Measurements from ENCODE around the gene SLC1A3.

The SLC1A3 gene

DNA sequence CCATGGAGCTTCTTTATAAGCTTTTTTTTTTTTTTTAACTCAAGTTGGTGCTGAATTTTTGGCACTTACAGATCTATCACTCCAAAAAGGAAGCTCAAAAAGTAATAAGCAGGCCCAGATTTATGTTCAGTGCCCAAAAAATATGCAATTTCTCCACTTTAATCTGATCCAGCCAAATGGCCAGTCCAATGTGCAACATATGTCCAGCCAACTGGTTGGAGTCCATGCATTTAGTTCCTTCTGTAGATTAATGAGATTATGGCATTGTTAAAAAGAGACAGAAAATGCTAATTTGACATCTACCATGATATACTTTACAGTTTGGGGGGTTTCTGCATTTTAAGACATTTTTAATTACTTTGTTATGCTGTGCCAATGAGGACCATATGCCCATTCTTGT, 129.5 kb downstream of the SLC1A3 start:
- Histone ChIP-seq H3K79me2 (ENCODE audit: insufficient read depth, low read length) (no peaks in the 10 kb centered on the region), H3K9me2 (replicated peaks; ENCODE audit: low read depth, low read length) (no peaks in the 10 kb centered on the region), H3K4me2 (ENCODE audit: low read depth, low read length, poor library complexity, severe bottlenecking) (no peak overlapping the region), H3K9ac (ENCODE audit: low read depth, low read length, poor library complexity, severe bottlenecking) (no peak overlapping the region), H3K36me3 (ENCODE audit: insufficient read depth, low read length) (no peaks in the 10 kb centered on the region), H3K27me3 (ENCODE audit: insufficient read depth, low read length, poor library complexity, severe bottlenecking) (no peaks in the 10 kb centered on the region), H3K9me3 (ENCODE audit: insufficient read depth, low read depth, low read length) (no peaks in the 10 kb centered on the region), H3K4me1 (ENCODE audit: insufficient read depth, low read length, poor library complexity, severe bottlenecking) (peaks cover 4% of the 10 kb centered on the region), H4K20me1 (ENCODE audit: insufficient read depth, low read length, poor library complexity, severe bottlenecking) (no peaks in the 10 kb centered on the region), H3K4me3 (ENCODE audit: low read length, poor library complexity, severe bottlenecking) (no peak overlapping the region), H3F3A (ENCODE audit: low read depth) (no peaks in the 10 kb centered on the region), H2AFZ (ENCODE audit: low read length) (no peak overlapping the region)
- no peak for TF ChIP-seq EZH2phosphoT487 (IDR thresholded peaks at IDR 0.05; ENCODE audit: borderline replicate concordance)
- TF ChIP-seq, protein P1, sequence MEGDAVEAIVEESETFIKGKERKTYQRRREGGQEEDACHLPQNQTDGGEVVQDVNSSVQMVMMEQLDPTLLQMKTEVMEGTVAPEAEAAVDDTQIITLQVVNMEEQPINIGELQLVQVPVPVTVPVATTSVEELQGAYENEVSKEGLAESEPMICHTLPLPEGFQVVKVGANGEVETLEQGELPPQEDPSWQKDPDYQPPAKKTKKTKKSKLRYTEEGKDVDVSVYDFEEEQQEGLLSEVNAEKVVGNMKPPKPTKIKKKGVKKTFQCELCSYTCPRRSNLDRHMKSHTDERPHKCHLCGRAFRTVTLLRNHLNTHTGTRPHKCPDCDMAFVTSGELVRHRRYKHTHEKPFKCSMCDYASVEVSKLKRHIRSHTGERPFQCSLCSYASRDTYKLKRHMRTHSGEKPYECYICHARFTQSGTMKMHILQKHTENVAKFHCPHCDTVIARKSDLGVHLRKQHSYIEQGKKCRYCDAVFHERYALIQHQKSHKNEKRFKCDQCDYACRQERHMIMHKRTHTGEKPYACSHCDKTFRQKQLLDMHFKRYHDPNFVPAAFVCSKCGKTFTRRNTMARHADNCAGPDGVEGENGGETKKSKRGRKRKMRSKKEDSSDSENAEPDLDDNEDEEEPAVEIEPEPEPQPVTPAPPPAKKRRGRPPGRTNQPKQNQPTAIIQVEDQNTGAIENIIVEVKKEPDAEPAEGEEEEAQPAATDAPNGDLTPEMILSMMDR (conservative IDR thresholded peaks at IDR 0.05; ENCODE audit: low read length) = no peak
